Measurements from ENCODE around the gene CYP1A1.

DNA sequence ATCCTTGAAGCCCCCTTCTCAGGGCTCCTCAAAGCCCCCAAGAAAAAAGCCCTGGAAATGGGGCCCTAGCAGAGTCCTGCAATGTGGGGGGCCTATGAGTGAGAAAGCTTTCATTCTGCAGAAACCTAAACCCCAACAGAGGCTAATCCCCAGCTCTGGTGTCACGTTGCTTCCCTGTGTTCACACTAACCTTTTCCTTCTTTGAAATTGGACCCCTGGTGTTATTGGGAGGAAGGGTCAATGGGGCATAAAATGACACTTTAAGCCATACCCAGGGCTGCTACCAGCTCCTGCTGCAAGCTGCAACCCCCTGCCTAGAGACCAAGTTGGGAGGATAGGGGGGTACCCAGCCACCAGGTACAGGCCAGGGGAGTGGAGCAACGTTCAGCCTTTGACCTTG is 25.4 kb upstream of the CYP1A1 start:
- TF ChIP-seq, protein P1, sequence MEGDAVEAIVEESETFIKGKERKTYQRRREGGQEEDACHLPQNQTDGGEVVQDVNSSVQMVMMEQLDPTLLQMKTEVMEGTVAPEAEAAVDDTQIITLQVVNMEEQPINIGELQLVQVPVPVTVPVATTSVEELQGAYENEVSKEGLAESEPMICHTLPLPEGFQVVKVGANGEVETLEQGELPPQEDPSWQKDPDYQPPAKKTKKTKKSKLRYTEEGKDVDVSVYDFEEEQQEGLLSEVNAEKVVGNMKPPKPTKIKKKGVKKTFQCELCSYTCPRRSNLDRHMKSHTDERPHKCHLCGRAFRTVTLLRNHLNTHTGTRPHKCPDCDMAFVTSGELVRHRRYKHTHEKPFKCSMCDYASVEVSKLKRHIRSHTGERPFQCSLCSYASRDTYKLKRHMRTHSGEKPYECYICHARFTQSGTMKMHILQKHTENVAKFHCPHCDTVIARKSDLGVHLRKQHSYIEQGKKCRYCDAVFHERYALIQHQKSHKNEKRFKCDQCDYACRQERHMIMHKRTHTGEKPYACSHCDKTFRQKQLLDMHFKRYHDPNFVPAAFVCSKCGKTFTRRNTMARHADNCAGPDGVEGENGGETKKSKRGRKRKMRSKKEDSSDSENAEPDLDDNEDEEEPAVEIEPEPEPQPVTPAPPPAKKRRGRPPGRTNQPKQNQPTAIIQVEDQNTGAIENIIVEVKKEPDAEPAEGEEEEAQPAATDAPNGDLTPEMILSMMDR (conservative IDR thresholded peaks at IDR 0.05 in 1 of 2, IDR thresholded peaks at IDR 0.05 in 1 of 2; ENCODE audit: extremely low read depth in 1 of 2, insufficient read depth in 1 of 2, low read depth in 1 of 2, low read length in 2 of 2) = no peak
- no peak for TF ChIP-seq EZH2 (IDR thresholded peaks at IDR 0.05; ENCODE audit: borderline replicate concordance, low read length)
